GM12892 (cell line): Measurements from ENCODE around the gene UBXN2A.

Experiments used
- POLR2A ChIP-seq: IDR thresholded peaks from 2 replicates; pipeline ENCODE4 v1.6.1; 2011; ENCODE audit warnings: low read depth, low read length, control low read depth
- POLR2AphosphoS5 ChIP-seq: IDR thresholded peaks from 2 replicates; pipeline ENCODE4 v1.6.1; 2011; ENCODE audit warnings: low read depth, low read length, control low read depth

DNA sequence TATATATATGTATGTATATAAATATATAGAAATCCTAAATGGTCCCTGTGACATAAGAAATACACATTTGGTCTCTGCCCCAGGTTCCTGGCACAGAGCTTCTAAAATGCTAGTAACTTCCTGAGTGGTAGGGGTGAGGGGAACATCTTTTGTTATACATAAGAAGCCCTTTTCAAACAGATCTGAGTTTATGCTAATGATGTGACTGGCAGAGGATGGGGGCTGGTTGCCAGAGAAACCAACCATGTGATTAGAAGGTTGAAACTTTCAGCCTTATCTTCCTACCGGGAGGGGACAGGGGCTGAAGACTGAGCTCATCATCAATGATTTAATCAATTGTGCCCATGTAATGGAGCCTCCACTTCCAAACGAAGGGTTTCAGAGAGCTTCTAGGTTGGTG is 86.0 kb downstream of the UBXN2A start:
- TF ChIP-seq POLR2AphosphoS5 = no peak
- TF ChIP-seq POLR2A = no peak
